ENCODE measurements around the gene CBX2. TPM values are rescaled to one million over a fixed set of nuclear protein-coding genes. Genes with fewer than 3 reads are reported as not detected.

CBX2 gene
- total and polyA plus RNA-seq, 2 of the 4 experiments (the other 2 are of a cell fraction), result 2.0 to 3.2 TPM

- Histone ChIP-seq H3K9me3 (ENCODE audit: control insufficient read depth, insufficient read depth, low read length) (no peaks in the 10 kb centered on the region), H3K27me3 (ENCODE audit: control insufficient read depth, insufficient read depth, low read length) (peaks cover 57% of the 10 kb centered on the region), H3K14ac (replicated peaks; ENCODE audit: low read depth, low read length) (no peak overlapping the region), H2BK5ac (ENCODE audit: low read depth, low read length, poor library complexity, severe bottlenecking) (no peak overlapping the region), H2BK15ac (ENCODE audit: low read depth, low read length) (no peak overlapping the region), H3K4ac (ENCODE audit: low read depth, low read length) (no peak overlapping the region), H2AK5ac (ENCODE audit: low read depth, low read length) (no peak overlapping the region), H3K23ac (ENCODE audit: low read depth, low read length) (no peak overlapping the region), H3K9ac (ENCODE audit: low read depth, low read length) (no peak overlapping the region), H3K4me2 (ENCODE audit: low read depth, low read length) (no peak overlapping the region), H3K18ac (ENCODE audit: low read depth, low read length) (no peak overlapping the region), H4K91ac (ENCODE audit: insufficient read depth, low read depth, low read length) (no peak overlapping the region), H3K79me1 (ENCODE audit: low read depth in 1 of 2, low read length in 2 of 2) (no peaks in the 10 kb centered on the region), H2AK9ac (replicated peaks; ENCODE audit: low read depth, low read length, poor library complexity) (no peak overlapping the region), H2AFZ (replicated peaks; ENCODE audit: low read length, poor library complexity) (no peak overlapping the region), H3K27ac (ENCODE audit: insufficient read depth, low read length) (no peak overlapping the region), H4K20me1 (ENCODE audit: insufficient read depth, low read length) (no peaks in the 10 kb centered on the region), H3K56ac (ENCODE audit: extremely low read depth, insufficient read depth, low read length) (no peak overlapping the region), H3K9me1 (ENCODE audit: insufficient read depth, low read length) (no peaks in the 10 kb centered on the region), H2BK20ac (ENCODE audit: low read depth, low read length) (no peak overlapping the region), H4K5ac (ENCODE audit: low read depth, low read length) (no peak overlapping the region), H3K36me3 (ENCODE audit: control insufficient read depth, insufficient read depth, low read length) (no peaks in the 10 kb centered on the region), H3K4me3 (ENCODE audit: insufficient read depth, low read depth, low read length) (no peak overlapping the region), H3K4me1 (ENCODE audit: control insufficient read depth, insufficient read depth, low read length) (no peaks in the 10 kb centered on the region), H4K8ac (ENCODE audit: low read depth in 2 of 2, low read length in 2 of 2) (no peak overlapping the region), H2BK120ac (ENCODE audit: low read depth, low read length) (no peak overlapping the region)
- in situ Hi-C loops (cut with MboI; ENCODE audit: low sequenced_read_pairs) (no loop called here), intact Hi-C loops (cut with micrococcal nuclease) (no loop called here), dilution Hi-C loops (cut with HindIII; ENCODE audit: low sequenced_read_pairs, unreplicated experiment) (no loop called here)
- no peak for ATAC-seq (ENCODE audit: low read depth)
- TF ChIP-seq USF2 (IDR thresholded peaks at IDR 0.05; ENCODE audit: low read depth, low read length) (no peak), MXI1 (IDR thresholded peaks at IDR 0.05; ENCODE audit: borderline replicate concordance, low read depth, low read length) (no peak), MAFK (IDR thresholded peaks at IDR 0.05; ENCODE audit: low read depth, low read length) (no peak), POLR2A (IDR thresholded peaks at IDR 0.05; ENCODE audit: low read depth, low read length) (no peak), BHLHE40 (IDR thresholded peaks at IDR 0.05; ENCODE audit: low read depth, low read length) (no peak), CHD1 (IDR thresholded peaks at IDR 0.05; ENCODE audit: low read depth, low read length) (no peak), CEBPB (IDR thresholded peaks at IDR 0.05; ENCODE audit: low read depth, low read length) (no peak), NFE2L2 (IDR thresholded peaks at IDR 0.05; ENCODE audit: low read depth, low read length) (no peak), SMC3 (IDR thresholded peaks at IDR 0.05; ENCODE audit: low read depth, low read length) (no peak), MAZ (IDR thresholded peaks at IDR 0.05; ENCODE audit: borderline replicate concordance, low read depth, low read length) (no peak), ELK1 (IDR thresholded peaks at IDR 0.05; ENCODE audit: borderline replicate concordance, low read depth, low read length) (no peak)
- DNase-seq, result no peak
- ChIA-PET POLR2A (ENCODE audit: unreplicated experiment) (no interaction called here), CTCF (no interaction called here)
- no TSS peak for BruUV-seq (replicated peaks)
- WGBS, 2 experiments (ENCODE audit: extremely low coverage in 2 of 2, insufficient read length in 1 of 2), result 93% methylated on average over 3 of the region's 17 CpGs; no CpG with 5 or more reads in 1 of the 2 experiments
Observed at GRCh38 chr17:79737922-79738578, 39.9 kb upstream of the CBX2 start.
